ENCODE measurements around the gene LRRC19. TPM values are rescaled to one million over a fixed set of nuclear protein-coding genes. Genes with fewer than 3 reads are reported as not detected.

The LRRC19 gene
- polyA plus RNA-seq, 3 donors = not detected

DNA sequence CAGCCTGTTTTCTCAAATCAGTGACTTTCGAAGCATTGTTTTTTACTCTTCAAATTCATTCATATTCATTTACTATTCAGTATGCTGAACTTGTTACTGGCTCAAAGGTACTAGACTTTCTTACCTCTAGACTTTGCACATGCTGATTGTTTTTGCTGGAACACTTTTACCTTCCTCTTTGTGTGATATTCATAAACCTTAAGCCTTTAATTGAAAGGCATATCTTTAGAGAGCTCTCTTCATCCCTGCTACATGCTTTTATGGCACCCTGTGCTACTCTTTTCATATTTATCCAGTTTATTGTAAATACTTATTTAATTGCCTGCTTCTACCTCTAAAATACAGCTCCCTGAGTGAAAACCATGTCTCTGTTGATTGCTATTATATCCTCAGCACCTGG, 48.7 kb upstream of the LRRC19 start:
- Histone ChIP-seq H3K36me3 (replicated peaks in 1 of 2; ENCODE audit: control insufficient read depth in 1 of 2, insufficient read depth in 2 of 2, low read length in 2 of 2) (peaks cover 0 to 11% of the 10 kb centered on the region in 2 donors), H3K9ac (ENCODE audit: insufficient read depth, low read length, poor library complexity, severe bottlenecking) (no peak overlapping the region), H3K4me1 (ENCODE audit: control insufficient read depth in 1 of 2, insufficient read depth in 2 of 2, low read length in 2 of 2) (no peaks in the 10 kb centered on the region), H2AFZ (ENCODE audit: insufficient read depth, low read depth, low read length, poor library complexity, severe bottlenecking) (no peak overlapping the region), H3K4me2 (replicated peaks; ENCODE audit: extremely low read depth, low read length, poor library complexity, severe bottlenecking) (no peak overlapping the region), H4K20me1 (ENCODE audit: insufficient read depth, low read length) (no peaks in the 10 kb centered on the region), H3K4me3 (replicated peaks in 1 of 3; ENCODE audit: low read depth in 2 of 3, low read length in 3 of 3) (no peak overlapping the region), H3K9me3 (replicated peaks in 1 of 2; ENCODE audit: control insufficient read depth in 1 of 2, insufficient read depth in 1 of 2, low read length in 2 of 2) (no peaks in the 10 kb centered on the region), H3K27me3 (ENCODE audit: control insufficient read depth in 2 of 2, insufficient read depth in 2 of 2, low read length in 2 of 2) (no peaks in the 10 kb centered on the region), H3K27ac (ENCODE audit: low read depth in 1 of 2, low read length in 2 of 2) (no peak overlapping the region), H3K79me2 (ENCODE audit: insufficient read depth, low read length) (no peaks in the 10 kb centered on the region)
- intact Hi-C loops (cut with micrococcal nuclease) = no loop called here
- peaks cover 0 to 3% (median 0%) of the 10 kb centered on the region in 7 donors for H3K9me3 Mint-ChIP-seq
- H3K27me3 Mint-ChIP-seq (ENCODE audit: low read depth in 3 of 3) = no peaks in the 10 kb centered on the region
- peaks cover 6 to 10% of the 10 kb centered on the region in 2 donors for H3K36me3 Mint-ChIP-seq
- WGBS (ENCODE audit: insufficient coverage) = 100% methylated on average over 1 of the region's 1 CpG
- H3K4me3 Mint-ChIP-seq = no peak overlapping the region
- no peak for DNase-seq
- H3K27ac Mint-ChIP-seq = no peak overlapping the region
- no peak for TF ChIP-seq CTCF (IDR thresholded peaks at IDR 0.05)
- no peaks in the 10 kb centered on the region for H3K4me1 Mint-ChIP-seq

DNA sequence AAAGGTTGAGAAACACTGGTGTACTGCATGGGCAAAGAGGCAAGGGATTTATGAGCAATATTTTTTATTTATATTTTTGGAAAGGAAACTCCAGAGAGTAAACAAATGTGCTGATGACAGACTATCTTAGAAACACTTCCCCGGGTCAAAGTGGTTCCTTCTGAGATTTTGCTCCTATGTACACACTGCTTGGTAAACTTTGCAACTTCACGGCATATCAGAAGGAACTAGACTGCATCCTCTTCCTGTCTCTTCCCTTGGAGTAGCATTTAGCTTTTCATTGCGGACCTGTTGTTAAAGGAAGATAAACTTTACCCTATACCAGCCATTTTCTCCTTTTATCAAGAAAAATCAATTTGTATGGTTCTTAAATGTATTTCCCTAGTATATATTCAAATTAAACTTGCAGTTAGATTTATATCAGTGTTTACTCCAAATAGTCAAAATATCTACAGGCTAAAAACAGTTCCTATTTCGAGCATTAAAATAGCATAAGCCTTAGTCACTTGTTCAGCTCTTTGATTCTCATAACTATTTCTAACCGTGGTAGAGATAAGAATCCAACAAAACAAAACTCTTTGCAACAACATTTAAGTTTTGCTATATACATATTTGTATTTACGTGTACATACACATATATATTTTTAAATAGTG, 48.0 kb upstream of the LRRC19 start:
- no peak overlapping the region for H3K9ac ChIP-seq (ENCODE audit: insufficient read depth, low read length, poor library complexity, severe bottlenecking)
- DNase-seq = no peak
- no peaks in the 10 kb centered on the region for H3K27me3 ChIP-seq (ENCODE audit: control insufficient read depth in 2 of 2, insufficient read depth in 2 of 2, low read length in 2 of 2)
- Mint-ChIP-seq H3K4me3 (no peak overlapping the region), H3K4me1 (no peaks in the 10 kb centered on the region), H3K27me3 (ENCODE audit: low read depth in 3 of 3) (no peaks in the 10 kb centered on the region), H3K9me3 (peaks cover 0 to 3% (median 0%) of the 10 kb centered on the region in 7 donors), H3K36me3 (peaks cover 6 to 15% of the 10 kb centered on the region in 2 donors), H3K27ac (no peak overlapping the region)
- H3K4me2 ChIP-seq (replicated peaks; ENCODE audit: extremely low read depth, low read length, poor library complexity, severe bottlenecking) = no peak overlapping the region
- intact Hi-C loops (cut with micrococcal nuclease) = no loop called here
- WGBS (ENCODE audit: insufficient coverage) = no CpG with 5 or more reads among the region's 6 CpGs
- no peak for TF ChIP-seq CTCF (IDR thresholded peaks at IDR 0.05)
- H3K36me3 ChIP-seq (replicated peaks in 1 of 2; ENCODE audit: control insufficient read depth in 1 of 2, insufficient read depth in 2 of 2, low read length in 2 of 2) = peaks cover 0 to 11% of the 10 kb centered on the region in 2 donors
- H3K4me1 ChIP-seq (ENCODE audit: control insufficient read depth in 1 of 2, insufficient read depth in 2 of 2, low read length in 2 of 2) = no peaks in the 10 kb centered on the region
- H3K79me2 ChIP-seq (ENCODE audit: insufficient read depth, low read length) = no peaks in the 10 kb centered on the region
- H2AFZ ChIP-seq (ENCODE audit: insufficient read depth, low read depth, low read length, poor library complexity, severe bottlenecking) = no peak overlapping the region
- H3K4me3 ChIP-seq (replicated peaks in 1 of 3; ENCODE audit: low read depth in 2 of 3, low read length in 3 of 3) = no peak overlapping the region
- H4K20me1 ChIP-seq (ENCODE audit: insufficient read depth, low read length) = no peaks in the 10 kb centered on the region
- H3K9me3 ChIP-seq (replicated peaks in 1 of 2; ENCODE audit: control insufficient read depth in 1 of 2, insufficient read depth in 1 of 2, low read length in 2 of 2) = no peaks in the 10 kb centered on the region
- no peak overlapping the region for H3K27ac ChIP-seq (ENCODE audit: low read depth in 1 of 2, low read length in 2 of 2)

All from CD14-positive monocyte (primary cell).